GM18505 (cell line): ENCODE results near the gene RNF14.

Experiments used
- ATAC-seq: cut with Tn5 transposase; IDR thresholded peaks from one replicate; pipeline ENCODE4 v1.9.1; 2021; ENCODE audit not compliant: unreplicated experiment
- POLR2A ChIP-seq: IDR thresholded peaks from 4 replicates; pipeline ENCODE4 v1.6.1; 2011; ENCODE audit warnings: borderline replicate concordance; ENCODE audit not compliant: insufficient read depth, insufficient read length; ENCODE audit errors: extremely low read depth

Gene RNF14

GRCh38 chr5:142009886-142010285, 41.0 kb downstream of the RNF14 start:
- no peak for TF ChIP-seq POLR2A
- ATAC-seq = no peak

DNA sequence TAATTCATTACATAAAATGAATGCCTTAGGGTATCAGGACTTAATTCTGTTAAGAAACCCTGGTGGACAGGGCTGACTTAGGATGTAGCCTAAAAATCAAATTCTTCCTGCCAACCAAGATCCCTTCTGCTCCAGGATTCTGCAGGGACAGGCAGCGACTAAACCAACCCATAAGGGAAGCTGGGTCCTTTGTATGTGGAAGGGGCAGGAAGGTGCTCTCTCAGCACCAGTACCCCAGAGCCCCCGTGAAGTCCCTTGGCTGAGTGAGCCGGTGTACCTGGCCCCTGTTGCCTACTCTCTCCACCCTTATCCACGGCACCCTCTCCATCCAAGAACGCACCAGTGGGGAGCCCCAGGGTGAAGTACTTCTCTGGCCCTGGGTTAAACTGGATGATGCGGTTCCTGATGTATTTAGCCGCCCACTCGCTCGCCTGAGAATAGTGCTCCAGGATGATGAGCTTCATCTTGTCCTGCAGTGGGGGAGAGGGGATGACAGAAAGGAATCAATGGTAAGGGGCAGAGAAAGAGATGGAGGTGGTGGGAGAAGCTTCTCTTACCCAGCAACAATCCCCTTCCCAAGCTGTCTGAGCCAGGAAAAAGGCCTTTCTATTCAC, 42.8 kb downstream of the RNF14 start:
- TF ChIP-seq POLR2A = no peak
- ATAC-seq = no peak

DNA sequence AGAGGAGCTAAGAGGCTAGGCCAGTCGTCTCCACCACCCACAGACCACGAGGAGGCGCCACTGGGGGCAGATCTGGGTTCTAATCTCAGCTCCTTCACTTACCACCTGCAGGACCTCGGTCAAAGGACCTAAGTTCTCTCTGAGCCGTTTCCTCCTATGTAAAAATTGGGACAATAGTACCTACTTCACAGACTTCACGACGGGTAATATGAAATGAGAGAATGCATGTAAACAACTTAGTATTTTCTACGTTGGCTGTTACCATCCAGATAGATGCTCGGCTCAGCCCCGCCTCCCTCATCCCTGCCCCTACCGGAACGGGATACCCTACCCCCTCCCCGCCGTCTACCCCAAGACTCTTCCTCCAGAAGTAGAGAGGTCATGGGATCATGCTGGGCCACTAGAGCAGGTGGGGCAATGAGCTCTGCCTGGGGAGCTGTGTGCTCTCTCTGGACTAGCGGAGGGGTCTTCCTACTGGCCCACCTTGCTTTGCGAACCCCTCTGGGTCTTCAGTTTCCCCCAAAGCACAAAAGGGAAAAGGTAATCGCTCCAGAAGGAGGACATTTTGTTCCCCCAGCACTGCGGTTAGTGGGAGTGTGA, 43.4 kb downstream of the RNF14 start:
- no peak for ATAC-seq
- no peak for TF ChIP-seq POLR2A

- ATAC-seq = peak; percentile 78
- peak; percentile 76 for TF ChIP-seq POLR2A
Observed at GRCh38 chr5:142012792-142013388, 44.0 kb downstream of the RNF14 start, which contains the start of gene GNPDA1. TSS of gene GNPDA1 (minus strand) at chr5:142013027. CDS start at chr5:142012035, 992 bp downstream.

GRCh38 chr5:142013734-142014521, 45.0 kb downstream of the RNF14 start:
- TF ChIP-seq POLR2A = no peak
- ATAC-seq = no peak

GRCh38 chr5:142014911-142015584, 46.1 kb downstream of the RNF14 start:
- TF ChIP-seq POLR2A = no peak
- no peak for ATAC-seq

- TF ChIP-seq POLR2A = no peak
- no peak for ATAC-seq
Observed at GRCh38 chr5:142015781-142016533, 47.1 kb downstream of the RNF14 start.

DNA sequence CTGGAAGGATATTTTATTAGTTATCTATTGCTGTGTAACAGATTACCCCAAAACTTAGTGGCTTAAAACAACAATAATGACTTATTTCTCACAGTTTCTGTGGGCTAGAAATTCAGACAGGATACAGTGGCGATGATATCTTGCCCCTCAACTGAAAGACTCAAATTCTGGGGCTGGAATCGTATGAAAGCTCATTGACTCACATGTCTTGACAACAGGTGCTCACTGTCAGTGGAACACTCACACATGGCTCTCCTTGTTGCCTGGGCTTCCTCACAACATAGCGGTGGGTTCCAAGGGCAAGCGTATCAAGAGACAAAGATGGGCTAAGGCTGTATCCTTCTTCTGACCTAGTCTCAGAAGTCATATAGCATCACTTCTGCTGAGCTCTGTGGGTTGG, 47.7 kb downstream of the RNF14 start:
- TF ChIP-seq POLR2A = no peak
- ATAC-seq = no peak

GRCh38 chr5:142017832-142018427, 49.0 kb downstream of the RNF14 start:
- no peak for TF ChIP-seq POLR2A
- ATAC-seq = no peak

DNA sequence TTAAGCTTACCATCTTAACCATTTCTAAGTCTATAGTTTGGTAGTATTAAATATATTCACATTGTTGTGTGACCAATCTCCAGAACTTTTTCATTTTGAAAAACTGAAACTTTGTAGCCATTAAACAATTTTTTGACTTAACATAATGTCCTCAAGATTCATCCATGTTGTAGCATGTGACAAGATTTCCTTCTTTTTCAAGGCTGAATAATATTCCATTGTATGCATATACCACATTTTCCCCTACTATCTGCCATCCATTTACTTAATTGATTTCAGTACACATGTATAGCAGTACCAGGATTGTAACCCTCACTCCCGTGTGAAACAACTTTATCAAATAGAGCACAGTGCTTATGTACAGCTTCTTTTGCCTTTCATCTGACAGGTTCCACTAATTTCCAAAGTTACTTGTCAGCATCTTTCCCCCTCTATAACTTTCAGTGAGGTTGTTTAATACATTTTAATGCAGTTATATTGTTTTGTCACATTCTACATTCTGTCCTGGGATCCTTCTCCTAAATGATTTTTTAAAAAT, 51.3 kb downstream of the RNF14 start:
- ATAC-seq = no peak
- TF ChIP-seq POLR2A = no peak

GRCh38 chr5:142023836-142024235, 54.9 kb downstream of the RNF14 start:
- no peak for ATAC-seq
- no peak for TF ChIP-seq POLR2A
